Measurements from ENCODE around the gene PIRT. TPM values are rescaled to one million over a fixed set of nuclear protein-coding genes. Genes with fewer than 3 reads are reported as not detected.
"Not testable (repeated sequence)": the region's sequence is repeated elsewhere in the genome, so short reads cannot be mapped to it uniquely, and the experiment has no call there.

Gene PIRT
- polyA plus RNA-seq, 3 donors, result not detected

GRCh38 chr17:10870336-10871050 lies 32.6 kb upstream of the PIRT start:
- Histone ChIP-seq H2AFZ (ENCODE audit: insufficient read depth, low read depth, low read length, poor library complexity, severe bottlenecking) (no peak overlapping the region), H3K9ac (ENCODE audit: insufficient read depth, low read length, poor library complexity, severe bottlenecking) (no peak overlapping the region), H3K27me3 (ENCODE audit: control insufficient read depth in 2 of 2, insufficient read depth in 2 of 2, low read length in 2 of 2) (no peaks in the 10 kb centered on the region), H3K9me3 (replicated peaks in 1 of 2; ENCODE audit: control insufficient read depth in 1 of 2, insufficient read depth in 1 of 2, low read length in 2 of 2) (no peaks in the 10 kb centered on the region), H3K27ac (ENCODE audit: low read depth in 1 of 2, low read length in 2 of 2) (no peak overlapping the region), H3K36me3 (replicated peaks in 1 of 2; ENCODE audit: control insufficient read depth in 1 of 2, insufficient read depth in 2 of 2, low read length in 2 of 2) (no peaks in the 10 kb centered on the region), H3K4me2 (replicated peaks; ENCODE audit: extremely low read depth, low read length, poor library complexity, severe bottlenecking) (no peak overlapping the region), H4K20me1 (ENCODE audit: insufficient read depth, low read length) (no peaks in the 10 kb centered on the region), H3K79me2 (ENCODE audit: insufficient read depth, low read length) (no peaks in the 10 kb centered on the region), H3K4me1 (ENCODE audit: control insufficient read depth in 1 of 2, insufficient read depth in 2 of 2, low read length in 2 of 2) (no peaks in the 10 kb centered on the region), H3K4me3 (replicated peaks in 1 of 3; ENCODE audit: low read depth in 2 of 3, low read length in 3 of 3) (no peak overlapping the region)
- H3K4me1 Mint-ChIP-seq, result peaks cover 12% of the 10 kb centered on the region
- 97% methylated on average over 5 of the region's 8 CpGs for WGBS (ENCODE audit: insufficient coverage)
- H3K27ac Mint-ChIP-seq, result no peak overlapping the region
- H3K36me3 Mint-ChIP-seq, result no peaks in the 10 kb centered on the region
- no peak overlapping the region for H3K4me3 Mint-ChIP-seq
- H3K27me3 Mint-ChIP-seq (ENCODE audit: low read depth in 3 of 3), result peaks cover 0 to 5% (median 0%) of the 10 kb centered on the region in 3 donors
- TF ChIP-seq CTCF (IDR thresholded peaks at IDR 0.05), result no peak
- intact Hi-C loops (cut with micrococcal nuclease), result no loop called here
- H3K9me3 Mint-ChIP-seq, result peaks cover 0 to 3% (median 3%) of the 10 kb centered on the region in 7 donors
- DNase-seq, result no peak

GRCh38 chr17:10868744-10869143 lies 30.9 kb upstream of the PIRT start:
- H2AFZ ChIP-seq (ENCODE audit: insufficient read depth, low read depth, low read length, poor library complexity, severe bottlenecking); H3K79me2 ChIP-seq (ENCODE audit: insufficient read depth, low read length); H3K27ac Mint-ChIP-seq; DNase-seq; H4K20me1 ChIP-seq (ENCODE audit: insufficient read depth, low read length); H3K27me3 ChIP-seq (ENCODE audit: control insufficient read depth in 2 of 2, insufficient read depth in 2 of 2, low read length in 2 of 2); H3K9me3 Mint-ChIP-seq; H3K4me3 ChIP-seq (replicated peaks in 1 of 3; ENCODE audit: low read depth in 2 of 3, low read length in 3 of 3); H3K4me1 ChIP-seq (ENCODE audit: control insufficient read depth in 1 of 2, insufficient read depth in 2 of 2, low read length in 2 of 2); intact Hi-C loops (cut with micrococcal nuclease); H3K4me1 Mint-ChIP-seq; H3K27me3 Mint-ChIP-seq (ENCODE audit: low read depth in 3 of 3); H3K4me3 Mint-ChIP-seq; H3K27ac ChIP-seq (ENCODE audit: low read depth in 1 of 2, low read length in 2 of 2); H3K9ac ChIP-seq (ENCODE audit: insufficient read depth, low read length, poor library complexity, severe bottlenecking); H3K36me3 ChIP-seq (replicated peaks in 1 of 2; ENCODE audit: control insufficient read depth in 1 of 2, insufficient read depth in 2 of 2, low read length in 2 of 2); H3K4me2 ChIP-seq (replicated peaks; ENCODE audit: extremely low read depth, low read length, poor library complexity, severe bottlenecking); H3K9me3 ChIP-seq (replicated peaks in 1 of 2; ENCODE audit: control insufficient read depth in 1 of 2, insufficient read depth in 1 of 2, low read length in 2 of 2); H3K36me3 Mint-ChIP-seq: not testable (repeated sequence)
- WGBS (ENCODE audit: insufficient coverage), result no CpG with 5 or more reads among the region's 2 CpGs

Data from CD14-positive monocyte (primary cell).